Iris pigment epithelial cell (primary cell): ENCODE measurements around the gene CMIP.
A peak's percentile ranks its signal among the peaks of the same experiment; 100 is the strongest.

ENCODE experiments used
- DNase-seq: peaks from one replicate; pipeline ENCODE4 v3.0.0-alpha.2; 2011; ENCODE audit warnings: low read depth

The CMIP gene

DNA sequence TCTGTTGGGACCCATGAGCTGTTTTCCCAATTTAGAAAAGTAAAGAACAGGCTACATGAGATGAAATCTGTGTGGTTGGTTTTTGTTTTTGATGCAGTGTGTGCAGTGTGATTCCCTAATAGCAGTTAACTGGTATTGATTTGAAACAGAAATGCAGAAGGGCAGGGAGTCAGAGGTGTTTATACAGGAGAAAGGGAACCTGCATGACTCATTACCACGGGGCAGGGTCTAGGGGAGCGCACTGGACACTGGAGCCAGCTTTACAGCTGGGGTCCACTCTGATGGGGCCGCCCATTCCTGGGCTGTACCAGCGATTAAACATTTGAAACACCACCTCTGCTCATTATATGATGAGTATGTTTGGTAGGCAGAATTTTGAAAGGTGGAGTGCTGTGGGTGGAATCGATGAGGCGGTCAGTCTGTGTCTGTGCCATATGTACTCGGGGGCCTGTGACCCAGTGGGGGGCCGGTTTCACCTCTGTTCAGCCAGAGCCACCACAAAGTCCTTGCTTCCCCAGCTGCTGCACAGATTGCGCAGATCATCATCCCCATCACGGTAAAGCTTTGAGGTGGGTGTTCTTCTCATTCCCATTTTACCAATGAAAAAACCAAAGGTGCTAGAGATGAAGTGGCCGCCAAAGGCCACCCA, 142.5 kb downstream of the CMIP start:
- no peak for DNase-seq

DNA sequence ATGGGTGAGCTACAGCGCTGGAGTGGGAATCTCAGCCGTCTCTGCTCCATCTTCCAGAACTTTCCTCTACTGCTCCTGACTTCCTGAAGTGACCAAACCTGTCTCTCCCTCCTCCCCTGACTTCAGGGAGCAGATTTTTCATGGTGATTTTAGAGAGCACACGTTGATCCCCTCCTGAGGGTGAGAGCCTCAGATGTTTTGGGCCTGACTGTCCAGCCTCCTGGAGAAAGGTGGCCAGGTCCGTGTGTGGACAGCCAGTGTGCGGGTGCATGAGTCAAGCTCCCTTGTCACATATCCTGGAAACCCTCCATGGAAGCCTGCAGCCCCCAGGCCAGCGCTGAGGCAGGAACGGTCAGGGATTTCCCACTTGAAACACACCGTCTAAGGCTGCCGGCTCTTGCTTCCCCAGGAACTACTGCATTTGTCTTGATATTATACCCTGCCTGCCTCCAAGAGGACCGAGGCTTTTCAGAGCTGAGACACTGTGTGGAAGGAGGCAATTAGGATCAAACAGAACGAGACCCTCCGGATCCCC, 143.1 kb downstream of the CMIP start:
- no peak for DNase-seq

DNA sequence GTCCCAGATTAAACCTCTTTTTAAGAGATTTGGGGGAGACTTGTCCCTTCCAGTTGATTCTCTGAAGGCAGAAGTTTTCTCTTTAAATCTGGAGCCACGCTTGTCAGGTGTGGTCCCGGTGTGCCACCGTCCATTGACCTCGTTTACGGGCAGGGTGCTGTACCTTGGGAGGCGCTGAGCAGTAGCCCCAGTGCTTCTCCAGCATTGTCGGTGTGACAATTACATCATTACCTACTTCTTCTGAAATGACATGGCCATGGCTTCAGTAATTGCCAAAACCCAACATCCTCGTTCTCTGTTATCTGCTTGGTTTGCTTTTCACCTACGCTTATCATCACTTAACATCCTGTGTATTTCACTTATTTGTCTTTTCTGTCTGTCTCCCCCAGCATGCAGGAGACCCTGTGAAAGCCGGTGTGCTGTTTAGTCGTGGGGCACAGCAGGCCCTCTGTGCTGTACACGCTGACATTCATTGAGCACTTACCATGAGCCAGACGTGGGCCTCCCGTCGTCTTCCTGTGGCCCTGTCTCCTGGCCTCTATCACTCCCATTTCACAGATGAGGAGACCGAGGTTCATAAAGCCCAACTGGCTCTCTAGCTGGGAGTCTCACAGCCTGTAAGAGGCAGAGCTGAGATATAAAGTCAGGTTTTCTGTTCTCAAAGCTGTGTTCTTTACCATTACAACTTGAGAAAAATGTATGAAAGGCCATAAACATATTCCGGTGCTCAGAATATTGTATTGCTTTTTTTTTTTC, 143.9 kb downstream of the CMIP start:
- no peak for DNase-seq

DNA sequence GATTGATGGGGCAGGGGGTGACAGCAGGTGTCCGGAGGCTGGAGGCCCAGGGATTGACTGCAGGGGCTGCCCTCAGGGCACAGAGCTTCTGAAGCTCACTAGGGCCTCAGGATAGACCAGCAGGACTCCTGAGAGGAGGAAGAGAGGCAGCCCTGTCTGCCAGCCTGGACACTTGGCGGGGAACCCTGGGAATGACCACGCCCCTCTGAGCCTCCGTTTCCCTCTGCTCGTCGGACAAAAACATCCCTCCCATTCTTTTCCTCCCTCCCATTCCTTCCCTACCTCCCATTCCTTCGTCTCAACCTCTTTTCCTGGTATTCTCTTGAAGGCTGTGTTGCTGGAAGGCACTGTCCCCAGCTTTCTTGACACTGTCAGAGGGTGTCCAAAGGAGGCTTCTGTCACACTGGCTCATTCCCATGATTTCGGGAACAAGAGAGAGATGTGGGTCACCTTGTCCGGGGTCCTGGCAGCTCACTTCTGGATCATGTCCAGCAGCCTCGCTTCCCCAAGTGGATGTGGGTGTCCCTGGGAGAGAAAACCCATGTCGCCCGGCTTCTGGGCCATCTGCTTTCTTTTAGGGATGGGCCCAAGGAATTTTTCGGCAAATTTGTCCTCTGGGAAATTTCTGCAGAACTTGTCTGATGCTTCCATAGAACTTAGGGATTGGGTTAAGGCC, 145.5 kb downstream of the CMIP start:
- DNase-seq, result no peak

DNA sequence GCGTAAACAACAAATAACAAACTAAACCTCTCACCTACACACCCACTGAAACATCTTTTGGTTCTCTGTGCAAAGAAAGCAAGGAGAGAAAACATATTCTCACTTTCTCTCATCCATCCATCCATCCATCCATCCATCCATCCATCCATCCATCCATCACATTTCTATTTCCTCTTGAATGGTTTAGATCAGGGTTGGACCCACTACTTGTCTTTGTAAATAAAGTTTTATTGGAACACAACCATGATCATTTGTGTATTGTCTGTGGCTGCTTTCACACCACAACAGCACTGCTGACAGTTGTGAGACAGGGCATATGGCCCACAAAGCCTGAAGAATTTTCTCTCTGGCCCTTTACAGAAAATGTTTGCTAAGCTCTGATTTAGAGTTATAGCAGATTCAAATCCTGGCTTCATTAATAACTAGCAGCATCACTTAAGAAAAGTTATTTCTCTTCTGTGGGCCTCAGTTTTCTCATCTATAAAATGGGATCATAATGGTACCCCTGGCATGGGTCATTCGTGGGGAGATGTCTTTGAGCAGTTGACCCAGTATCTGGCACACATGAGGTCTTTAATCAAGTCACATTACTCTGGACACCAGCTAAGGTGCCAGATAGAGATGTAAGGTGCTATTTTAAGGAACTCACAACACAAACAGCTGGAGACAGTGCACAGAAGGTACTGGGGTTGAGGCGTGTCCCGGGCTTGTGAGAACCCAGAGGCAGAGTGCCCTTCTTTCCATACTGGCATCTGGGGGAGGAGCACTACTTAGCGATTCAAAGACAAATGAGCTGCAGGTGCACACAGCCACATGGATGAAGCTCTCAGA, 146.3 kb downstream of the CMIP start:
- DNase-seq, result no peak

DNA sequence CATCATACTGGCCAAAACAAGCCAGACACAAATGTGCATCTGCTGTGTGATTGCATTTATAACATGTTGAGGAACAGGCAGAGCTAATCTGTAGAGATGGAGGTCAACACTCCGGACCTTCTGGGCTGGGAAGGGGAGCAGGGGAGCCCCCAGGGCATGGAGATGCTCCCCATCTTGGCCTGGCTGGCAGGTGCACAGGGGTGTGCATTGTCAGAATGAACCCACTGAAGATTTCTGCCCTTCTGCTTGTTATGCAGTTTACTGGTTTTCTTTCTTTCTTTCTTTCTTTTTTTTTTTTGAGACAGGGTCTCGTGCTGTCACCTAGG, 146.9 kb downstream of the CMIP start:
- DNase-seq, result no peak

DNA sequence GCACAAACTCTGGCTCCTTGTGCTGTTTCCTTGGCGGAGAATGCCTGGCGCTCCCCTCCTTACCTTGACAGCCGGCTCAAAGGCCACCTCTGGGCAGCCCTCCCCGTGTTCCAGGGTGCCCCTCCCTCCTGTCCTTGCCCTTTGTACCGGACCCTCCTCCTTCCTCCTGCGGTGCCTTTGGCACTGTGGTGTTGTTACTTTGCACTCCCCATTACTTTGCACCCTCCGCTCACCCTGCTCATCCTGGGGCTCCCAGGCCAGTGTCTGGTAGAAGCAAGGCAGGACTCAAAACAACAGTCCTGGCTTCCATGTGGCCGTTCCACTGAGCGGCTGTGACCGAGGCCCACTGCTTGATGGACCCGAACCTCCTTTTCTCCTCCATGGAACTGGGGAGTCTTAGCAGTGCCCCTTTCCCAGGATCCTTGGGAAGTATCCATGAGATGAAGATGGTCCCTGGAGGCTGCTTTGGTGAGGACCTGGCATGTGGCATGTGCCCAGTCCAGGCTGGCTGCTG, 147.8 kb downstream of the CMIP start:
- no peak for DNase-seq

DNA sequence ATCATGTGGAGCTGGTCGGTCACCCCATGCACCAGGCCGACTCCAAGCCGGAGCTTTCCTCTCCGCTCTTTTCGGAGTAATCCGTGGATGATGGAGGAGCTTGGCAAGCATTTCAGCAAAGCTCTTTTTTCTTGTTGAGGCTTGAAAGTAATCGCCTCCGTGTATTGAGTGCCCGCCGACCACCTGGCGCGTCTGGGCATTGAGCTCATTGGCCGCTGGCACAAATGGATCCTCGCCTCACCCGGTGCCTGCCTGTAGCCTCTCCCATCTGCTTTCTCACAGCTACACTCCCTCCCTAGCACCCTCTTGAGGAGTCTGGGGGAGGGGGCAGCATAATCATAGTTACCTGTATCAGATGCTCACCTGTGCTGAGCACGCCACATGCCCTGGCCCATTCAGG, 148.9 kb downstream of the CMIP start:
- DNase-seq, result no peak

DNA sequence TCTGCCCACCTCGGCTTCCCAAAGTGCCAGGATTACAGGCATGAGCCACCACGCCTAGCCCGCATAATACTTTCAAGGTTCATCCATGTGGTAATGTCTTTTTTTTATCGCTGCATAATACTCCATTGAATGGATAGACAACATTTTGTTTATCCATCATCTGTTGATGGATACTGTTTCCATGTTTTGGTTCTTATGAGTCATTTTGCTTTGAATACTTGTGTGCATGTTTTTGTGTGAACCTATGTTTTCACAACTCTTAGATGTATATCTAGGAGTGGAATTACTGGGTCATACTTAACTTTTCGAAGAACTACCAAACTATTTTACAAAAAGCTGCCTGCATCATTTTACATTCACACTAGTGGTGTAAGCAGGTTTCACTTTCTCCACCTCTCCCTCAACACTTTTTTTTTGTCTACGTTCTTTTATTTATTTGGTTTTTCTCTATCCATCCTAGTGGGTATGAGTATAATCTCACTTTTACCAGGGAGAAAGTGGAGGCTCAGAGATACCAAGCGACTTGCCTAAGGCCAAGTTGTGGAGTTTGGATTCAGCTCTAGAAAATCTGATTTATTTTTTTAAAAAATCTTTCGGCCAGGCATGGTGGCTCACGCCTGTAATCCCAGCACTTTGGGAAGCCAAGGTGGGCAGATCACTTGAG, 151.2 kb downstream of the CMIP start:
- DNase-seq, result peak; percentile 36

DNA sequence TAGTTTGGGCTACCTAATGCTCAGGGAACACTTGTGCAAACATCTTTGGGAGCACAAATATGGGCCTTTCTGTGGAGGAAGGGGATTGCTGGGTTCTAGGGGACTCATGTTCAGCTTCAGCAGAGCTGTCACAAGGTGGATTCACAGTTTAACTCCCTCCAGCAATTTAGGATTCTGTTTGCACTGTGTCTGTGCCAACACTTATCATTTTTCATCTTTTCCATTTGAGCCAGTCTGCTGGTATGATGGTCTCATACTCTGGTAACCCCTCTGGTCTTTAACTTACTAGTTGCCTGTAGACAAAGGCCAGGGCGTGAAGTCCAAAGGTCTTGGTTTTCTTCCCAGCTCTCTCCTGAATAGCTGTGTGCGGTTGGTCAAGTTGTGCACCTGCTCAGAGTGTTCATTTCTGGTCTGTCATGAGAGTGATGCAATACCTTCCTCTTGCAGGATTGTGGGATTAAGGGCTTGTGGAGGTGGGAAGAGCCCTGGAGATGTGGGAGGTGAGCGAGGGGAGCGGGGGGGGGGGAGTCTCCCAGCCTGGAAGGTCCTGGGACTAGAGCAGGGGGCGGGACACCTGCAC, 152.6 kb downstream of the CMIP start:
- no peak for DNase-seq

DNA sequence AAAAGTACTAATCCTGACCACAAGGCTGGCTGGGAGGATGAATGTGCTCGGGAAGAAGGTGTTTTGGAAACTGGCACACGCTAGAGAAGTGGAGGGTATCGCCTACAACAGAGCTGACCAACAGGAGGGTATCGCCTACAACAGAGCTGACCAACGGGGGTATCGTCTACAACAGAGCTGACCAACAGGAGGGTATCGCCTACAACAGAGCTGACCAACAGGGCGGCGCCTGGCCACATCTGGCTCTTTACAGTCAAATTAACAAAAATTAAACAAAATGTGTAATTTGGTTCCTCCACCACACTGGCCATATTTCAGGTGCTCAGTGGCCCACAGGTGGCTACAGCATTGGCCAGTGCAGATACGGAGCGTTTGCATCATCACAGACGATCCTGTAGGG, 153.5 kb downstream of the CMIP start:
- no peak for DNase-seq

DNA sequence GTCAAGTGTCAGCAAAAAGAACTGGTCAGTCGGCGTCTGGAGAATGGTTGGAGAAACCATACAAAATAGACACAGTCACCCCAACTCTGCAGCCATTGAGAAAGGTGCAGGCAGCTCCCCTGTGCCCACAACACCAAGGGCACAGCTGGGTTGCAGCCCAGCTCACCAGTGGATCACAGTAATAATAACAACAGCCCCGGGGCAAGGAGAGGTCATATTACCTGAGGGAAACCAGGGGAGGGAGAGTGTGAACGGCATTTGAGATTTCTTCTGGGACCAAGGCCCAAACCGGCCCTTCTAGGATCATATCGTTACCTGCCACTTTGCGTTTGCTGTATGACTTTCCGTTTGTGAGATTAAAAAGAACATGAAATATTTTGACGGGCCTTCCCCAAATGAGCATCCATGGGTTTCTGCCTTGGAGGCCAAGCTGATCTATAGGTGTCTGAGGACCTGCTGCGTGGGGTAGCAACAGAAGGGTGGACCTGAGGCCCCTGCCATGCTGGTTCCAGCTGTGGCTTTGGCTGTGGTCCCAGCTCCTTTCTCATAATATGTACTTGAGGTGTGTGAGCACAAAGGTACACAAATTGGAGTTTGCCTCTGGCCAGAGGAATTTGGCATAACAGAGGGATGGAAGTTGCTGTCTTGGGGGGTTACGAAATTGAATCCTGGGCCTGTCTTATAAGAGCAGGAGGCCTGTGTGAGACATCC, 154.6 kb downstream of the CMIP start:
- no peak for DNase-seq

DNA sequence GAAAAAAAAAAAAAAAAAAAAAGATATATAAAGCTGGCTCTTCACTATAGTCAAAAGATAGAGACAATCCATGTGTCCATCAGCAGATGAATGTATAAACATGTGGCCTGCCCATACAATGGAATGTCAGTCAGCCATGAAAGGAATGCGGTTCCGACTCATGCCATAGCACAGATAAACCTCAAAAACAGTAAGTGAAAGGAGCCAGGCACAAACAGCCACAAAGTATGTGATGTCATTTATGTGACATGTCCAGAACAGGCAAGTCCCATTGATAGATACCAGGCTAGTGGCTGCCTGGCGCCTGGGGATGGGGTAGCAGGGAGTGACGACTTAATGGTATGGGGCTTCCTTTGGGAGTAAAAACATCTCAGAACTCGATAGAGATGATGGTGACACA, 155.7 kb downstream of the CMIP start:
- peak; percentile 80 for DNase-seq

DNA sequence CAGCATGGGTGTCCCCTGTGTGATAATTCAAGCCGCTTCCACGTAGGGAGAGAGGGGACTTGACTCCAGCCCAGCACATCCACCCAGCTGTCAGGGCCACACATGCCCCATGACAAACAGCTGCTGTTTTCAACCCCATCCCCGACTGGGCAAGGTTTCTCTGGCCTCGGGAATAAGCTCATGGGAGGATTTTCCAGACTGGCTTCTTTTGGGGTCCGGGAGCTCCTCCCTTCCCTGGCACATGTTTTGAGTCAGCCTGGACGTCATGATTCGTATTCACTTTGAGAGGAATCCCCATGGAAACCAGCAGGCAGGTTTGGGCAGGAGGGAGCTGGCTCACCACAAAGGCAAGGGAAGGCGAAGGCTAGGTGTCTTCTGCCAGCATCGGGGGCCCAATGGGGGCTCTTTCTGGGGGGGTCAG, 156.4 kb downstream of the CMIP start:
- peak; percentile 58 for DNase-seq

DNA sequence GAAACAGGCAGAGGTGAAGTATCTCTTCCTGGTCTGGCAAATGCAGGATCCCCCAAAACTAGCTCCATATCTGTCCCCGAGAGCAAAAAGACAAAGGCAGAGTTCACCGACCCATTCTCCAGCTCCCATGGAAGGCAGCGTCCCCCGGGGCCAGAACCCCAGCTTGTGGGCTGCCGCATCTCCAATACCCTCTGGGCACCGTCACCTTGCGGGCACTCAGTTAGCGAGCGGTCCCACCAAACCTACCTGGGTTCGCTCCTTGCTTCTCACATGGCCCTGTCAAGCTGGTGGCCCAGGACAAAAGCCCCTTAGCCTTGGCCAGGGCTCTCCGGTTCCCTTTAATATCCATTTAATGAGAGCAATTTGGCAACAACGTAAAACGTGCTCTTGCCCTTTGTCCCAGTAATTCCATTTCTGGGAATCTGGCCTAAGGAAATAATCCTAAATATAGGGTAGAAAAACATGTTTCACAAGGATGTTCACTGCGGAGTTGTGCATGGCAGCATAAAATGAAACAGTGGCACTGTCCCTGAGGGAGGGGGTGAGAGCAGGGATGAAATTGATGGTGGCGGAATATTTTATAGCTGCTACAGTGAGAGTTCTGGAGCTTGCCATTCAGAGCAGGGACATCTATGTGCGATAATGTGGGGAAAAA, 157.1 kb downstream of the CMIP start:
- no peak for DNase-seq

DNA sequence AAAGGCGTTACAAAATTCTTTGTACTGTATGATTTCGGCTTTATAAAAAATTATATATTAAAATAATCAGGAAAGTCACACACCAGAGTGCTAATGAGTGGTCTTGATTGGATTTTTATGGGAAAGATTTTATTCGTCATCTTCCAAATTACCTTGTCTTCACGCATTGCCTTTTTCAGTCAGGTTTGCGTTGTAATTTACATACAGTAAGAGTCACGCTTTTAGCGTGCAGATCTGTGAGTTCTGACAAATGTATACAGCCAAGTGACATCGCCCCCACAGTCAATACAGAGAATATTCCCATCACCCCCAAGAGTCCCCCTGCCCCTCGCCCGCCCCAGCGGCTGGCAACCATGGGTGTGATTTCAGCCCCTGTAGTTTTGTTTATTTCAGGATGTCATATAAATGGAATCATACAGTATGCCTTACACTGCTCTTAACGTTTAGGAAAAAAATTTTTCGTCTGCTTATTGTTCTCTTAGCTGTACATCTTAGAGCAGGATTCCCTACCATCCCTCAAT, 157.7 kb downstream of the CMIP start:
- no peak for DNase-seq

DNA sequence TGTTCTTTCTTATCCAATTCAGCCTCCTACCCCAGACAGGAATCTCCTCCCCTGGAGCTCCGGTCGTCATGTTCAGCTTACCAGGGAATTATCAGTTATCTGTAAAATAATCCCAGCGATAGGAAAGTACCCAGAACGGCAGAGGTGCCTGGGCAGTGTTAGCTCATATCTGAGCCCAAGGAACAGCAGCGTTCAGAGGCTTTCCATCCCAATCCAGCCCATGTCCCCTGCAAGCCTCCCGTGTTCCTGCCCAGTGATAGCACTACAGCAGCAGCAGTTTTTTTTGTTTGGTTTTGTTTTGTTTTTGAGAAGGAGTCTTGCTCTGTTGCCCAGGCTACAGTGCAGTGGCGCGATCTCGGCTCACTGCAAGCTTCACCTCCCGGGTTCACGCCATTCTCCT, 158.2 kb downstream of the CMIP start:
- DNase-seq, result no peak

DNA sequence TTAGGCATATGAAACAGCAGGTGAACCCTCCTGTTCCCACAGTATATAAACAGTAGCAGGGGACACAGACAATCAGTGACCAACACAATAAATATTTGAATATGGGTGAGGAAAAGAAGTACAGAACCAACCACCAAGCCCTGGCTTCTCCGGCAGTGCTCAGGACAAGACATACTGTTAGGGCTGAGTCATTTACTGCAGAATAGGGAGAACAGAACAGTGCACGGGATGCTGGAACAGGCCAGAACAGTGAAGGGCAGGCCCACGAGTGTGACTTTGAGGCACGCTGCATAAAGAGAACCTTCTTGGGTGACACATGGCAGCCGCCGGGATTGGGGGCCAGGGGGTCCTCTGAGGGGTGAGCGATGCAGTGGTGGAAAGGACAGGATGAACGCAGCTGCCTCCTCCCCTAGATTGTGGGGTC, 160.4 kb downstream of the CMIP start:
- DNase-seq, result peak; percentile 84

DNA sequence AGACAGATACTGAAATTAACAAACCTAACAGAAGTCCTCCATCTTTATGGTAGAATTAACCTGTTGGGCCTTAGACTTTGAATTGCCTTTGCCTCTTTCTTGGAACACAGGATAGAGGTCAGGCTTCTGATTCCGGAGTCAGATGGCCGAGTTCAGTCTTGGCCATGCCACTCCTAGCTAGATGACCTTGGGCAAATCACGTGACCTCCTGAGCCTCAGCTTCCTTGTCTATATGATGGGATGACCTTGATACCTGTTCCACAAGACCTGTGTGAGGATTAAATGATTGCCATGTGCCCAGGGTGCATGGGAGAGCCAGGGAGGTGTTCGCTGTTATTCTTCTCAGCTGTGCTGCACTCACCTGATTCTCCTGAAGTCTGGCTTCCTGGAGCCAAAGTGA, 161.4 kb downstream of the CMIP start:
- no peak for DNase-seq

DNA sequence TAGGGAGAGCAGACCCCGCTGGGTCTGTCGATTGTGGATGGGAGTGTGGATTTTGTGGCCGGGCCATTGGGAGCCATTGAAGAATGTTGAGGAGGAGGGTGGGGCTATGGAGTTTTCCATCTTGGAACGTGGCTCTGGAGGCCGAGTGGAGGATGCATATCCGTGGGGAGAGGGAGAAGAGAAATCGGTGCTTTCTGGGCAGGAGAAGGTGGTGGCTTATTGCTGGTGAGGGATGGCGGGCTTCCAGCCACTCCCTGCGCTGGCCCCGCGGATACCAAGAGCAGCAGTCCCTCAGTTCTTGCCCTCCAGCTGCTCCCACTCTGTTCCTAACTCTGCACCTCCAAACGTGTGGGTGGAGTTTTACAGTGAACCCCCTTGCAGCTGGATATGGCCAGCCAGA, 162.4 kb downstream of the CMIP start:
- DNase-seq, result no peak
